MCF 10A (cell line): ENCODE data around the gene QSOX2. TPM values are rescaled to one million over a fixed set of nuclear protein-coding genes. Genes with fewer than 3 reads are reported as not detected.
A peak's percentile ranks its signal among the peaks of the same experiment; 100 is the strongest.

Experiments used
- Bru-seq: library from RNA; stranded (reverse); fragments of 400-500 nt; gene quantifications from one replicate; lab custom pipeline; 2021; lab: Mats Ljungman, UMichigan
- BruChase-seq, 2 experiments: library from RNA; stranded (reverse); fragments of 400-500 nt; gene quantifications; one replicate each; lab custom pipeline; 2021; lab: Mats Ljungman, UMichigan
- BruUV-seq: library from RNA; stranded (reverse); fragments of 400-500 nt; replicated peaks from 2 replicates; lab custom pipeline; 2021; lab: Mats Ljungman, UMichigan
- CTCF ChIA-PET: fragments of 300-600 bp; sonication (Branson Sonifier 250); formaldehyde crosslinking; extraction: SDS; loops from one replicate; lab custom pipeline; 2021; ENCODE audit warnings: antibody characterized with exemption, inconsistent platforms; lab: Yijun Ruan, JAX
- POLR2A ChIA-PET: fragments of 300-600, 350-650 bp; sonication (Branson Sonifier 250); formaldehyde crosslinking; extraction: SDS; loops from one replicate; lab custom pipeline; 2020; ENCODE audit warnings: antibody characterized with exemption, inconsistent platforms; lab: Yijun Ruan, JAX
- DNase-seq: peaks from one replicate; pipeline ENCODE4 v3.0.0-alpha.2; 2018; ENCODE audit not compliant: unreplicated experiment
- H3K27ac Mint-ChIP-seq: one replicate; pipeline ENCODE4 v1.8.0; 2022; ENCODE audit warnings: mild to moderate bottlenecking, low read depth, mixed read lengths; ENCODE audit not compliant: unreplicated experiment
- H3K27me3 Mint-ChIP-seq: one replicate; pipeline ENCODE4 v1.8.0; 2022; ENCODE audit warnings: mixed read lengths; ENCODE audit not compliant: insufficient read depth, unreplicated experiment
- H3K36me3 Mint-ChIP-seq: one replicate; pipeline ENCODE4 v1.8.0; 2022; ENCODE audit warnings: mild to moderate bottlenecking, moderate library complexity, mixed read lengths; ENCODE audit not compliant: insufficient read depth, unreplicated experiment
- H3K4me1 Mint-ChIP-seq: one replicate; pipeline ENCODE4 v1.8.0; 2022; ENCODE audit warnings: mixed read lengths; ENCODE audit not compliant: insufficient read depth, unreplicated experiment
- H3K4me3 Mint-ChIP-seq: one replicate; pipeline ENCODE4 v1.8.0; 2022; ENCODE audit warnings: mild to moderate bottlenecking, moderate library complexity, mixed read lengths; ENCODE audit not compliant: unreplicated experiment
- H3K9me3 Mint-ChIP-seq: one replicate; pipeline ENCODE4 v1.8.0; 2022; ENCODE audit warnings: mixed read lengths; ENCODE audit not compliant: unreplicated experiment
- intact Hi-C: fragments of 100-400 bp; cut with micrococcal nuclease; formaldehyde crosslinking; loops from 2 replicates; pipeline ENCODE4 v1.14.1; 2022
- long read RNA-seq: library from polyadenylated mRNA; stranded (forward); transcript quantifications from one replicate; pipeline ENCODE4 v2.0.0, GENCODE V29; 2022
- total RNA-seq: library from RNA; stranded (reverse); gene quantifications from 2 replicates; pipeline ENCODE4 v1.2.3, GENCODE V29; 2022
- TF ChIP-seq, protein P1 (sequence below): fragments of 200-600 bp; IDR thresholded peaks from one replicate; pipeline ENCODE4 v1.8.0; 2022; ENCODE audit warnings: antibody characterized with exemption, mild to moderate bottlenecking; ENCODE audit not compliant: unreplicated experiment

QSOX2 gene
- total RNA-seq (23.7 and 27.7 TPM in 2 replicates), Bru-seq, nascent RNA (percentile 62 among the genes with signal in this experiment), BruChase-seq, experiment 1, labeled RNA remaining after a 6-hour chase (percentile 76 among the genes with signal in this experiment), BruChase-seq, experiment 2, labeled RNA remaining after a 2-hour chase (percentile 62 among the genes with signal in this experiment)
- long read RNA-seq, full-length matches to known transcripts, result 1 of 7 reads
- long read RNA-seq, partial matches to known transcripts, result 1 of 7 reads
- long read RNA-seq, other reads (novel, unspliced or antisense), result 5 of 7 reads

GRCh38 chr9:136245219-136246150 lies at the start of gene QSOX2:
Gene QSOX2 (minus strand): TSS chr9:136245812. CDS start chr9:136245803, 9 bp downstream.
- Mint-ChIP-seq H3K9me3 (no peaks in the 10 kb centered on the region), H3K27me3 (no peaks in the 10 kb centered on the region), H3K4me3 (peak within 1 kb of the TSS; percentile 93), H3K36me3 (peaks cover 7% of the 10 kb centered on the region), H3K4me1 (peaks cover 22% of the 10 kb centered on the region), H3K27ac (peak within 1 kb of the TSS; percentile 86)
- intact Hi-C loops, result no loop called here
- ChIA-PET CTCF (interaction anchor here (0.5 to 0.6 kb wide), 3 partner anchors 16 to 156 kb away, joined by 3 to 5 read pairs (median 5); no protein-coding TSS in a partner anchor), POLR2A (interaction anchor here (0.7 to 0.8 kb wide), 5 partner anchors 17 to 312 kb away, joined by 3 to 6 read pairs (median 4); no protein-coding TSS in a partner anchor)
- peak; percentile 66 for DNase-seq
- TF ChIP-seq, protein P1, sequence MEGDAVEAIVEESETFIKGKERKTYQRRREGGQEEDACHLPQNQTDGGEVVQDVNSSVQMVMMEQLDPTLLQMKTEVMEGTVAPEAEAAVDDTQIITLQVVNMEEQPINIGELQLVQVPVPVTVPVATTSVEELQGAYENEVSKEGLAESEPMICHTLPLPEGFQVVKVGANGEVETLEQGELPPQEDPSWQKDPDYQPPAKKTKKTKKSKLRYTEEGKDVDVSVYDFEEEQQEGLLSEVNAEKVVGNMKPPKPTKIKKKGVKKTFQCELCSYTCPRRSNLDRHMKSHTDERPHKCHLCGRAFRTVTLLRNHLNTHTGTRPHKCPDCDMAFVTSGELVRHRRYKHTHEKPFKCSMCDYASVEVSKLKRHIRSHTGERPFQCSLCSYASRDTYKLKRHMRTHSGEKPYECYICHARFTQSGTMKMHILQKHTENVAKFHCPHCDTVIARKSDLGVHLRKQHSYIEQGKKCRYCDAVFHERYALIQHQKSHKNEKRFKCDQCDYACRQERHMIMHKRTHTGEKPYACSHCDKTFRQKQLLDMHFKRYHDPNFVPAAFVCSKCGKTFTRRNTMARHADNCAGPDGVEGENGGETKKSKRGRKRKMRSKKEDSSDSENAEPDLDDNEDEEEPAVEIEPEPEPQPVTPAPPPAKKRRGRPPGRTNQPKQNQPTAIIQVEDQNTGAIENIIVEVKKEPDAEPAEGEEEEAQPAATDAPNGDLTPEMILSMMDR, result no peak
- BruUV-seq, result no TSS peak

DNA sequence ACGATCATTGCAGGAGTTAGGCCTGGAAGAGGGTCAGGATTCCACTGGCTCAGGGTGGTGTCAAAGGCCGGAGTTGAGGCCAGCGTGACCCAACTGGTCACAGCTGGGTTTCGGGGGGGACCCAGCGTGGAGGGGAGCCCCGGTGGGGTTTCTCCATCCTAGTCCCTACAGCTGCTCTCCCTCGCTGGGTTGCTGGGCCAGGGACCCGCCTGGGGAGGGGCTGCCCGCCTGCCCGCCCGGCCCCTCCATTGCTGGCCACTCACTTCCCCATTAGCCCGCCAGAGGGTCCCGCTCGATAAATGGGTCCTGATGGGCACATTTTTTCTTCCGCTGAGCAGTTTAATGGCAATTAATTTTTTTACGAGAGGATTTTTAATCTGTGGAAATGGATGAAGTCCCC lies 49.4 kb upstream of the QSOX2 start:
- intact Hi-C loops, result no loop called here
- DNase-seq, result no peak
- H3K4me3 Mint-ChIP-seq, result no peak overlapping the region
- no TSS peak for BruUV-seq
- ChIA-PET POLR2A (no interaction called here), CTCF (interaction anchor here (0.6 to 1.4 kb wide), 2 partner anchors 11 to 12 kb away, joined by 3 read pairs; no protein-coding TSS in a partner anchor)
- H3K27ac Mint-ChIP-seq, result no peak overlapping the region
- H3K36me3 Mint-ChIP-seq, result no peaks in the 10 kb centered on the region
- no peaks in the 10 kb centered on the region for H3K27me3 Mint-ChIP-seq
- H3K9me3 Mint-ChIP-seq, result no peaks in the 10 kb centered on the region
- peaks cover 5% of the 10 kb centered on the region for H3K4me1 Mint-ChIP-seq
- TF ChIP-seq, protein P1, result no peak

- intact Hi-C loops, result no loop called here
- DNase-seq, result no peak
- no peak overlapping the region for H3K27ac Mint-ChIP-seq
- no peaks in the 10 kb centered on the region for H3K36me3 Mint-ChIP-seq
- peaks cover 5% of the 10 kb centered on the region for H3K4me1 Mint-ChIP-seq
- TF ChIP-seq, protein P1, result no peak
- ChIA-PET POLR2A (no interaction called here), CTCF (interaction anchor here (0.6 to 1.4 kb wide), 2 partner anchors 11 to 12 kb away, joined by 3 read pairs; no protein-coding TSS in a partner anchor)
- H3K9me3 Mint-ChIP-seq, result no peaks in the 10 kb centered on the region
- no peaks in the 10 kb centered on the region for H3K27me3 Mint-ChIP-seq
- no TSS peak for BruUV-seq
- no peak overlapping the region for H3K4me3 Mint-ChIP-seq
These were observed 48.8 kb upstream of the QSOX2 start for GRCh38 chr9:136294437-136294836.
